ENCODE results near the gene TMOD4.

TMOD4 gene

DNA sequence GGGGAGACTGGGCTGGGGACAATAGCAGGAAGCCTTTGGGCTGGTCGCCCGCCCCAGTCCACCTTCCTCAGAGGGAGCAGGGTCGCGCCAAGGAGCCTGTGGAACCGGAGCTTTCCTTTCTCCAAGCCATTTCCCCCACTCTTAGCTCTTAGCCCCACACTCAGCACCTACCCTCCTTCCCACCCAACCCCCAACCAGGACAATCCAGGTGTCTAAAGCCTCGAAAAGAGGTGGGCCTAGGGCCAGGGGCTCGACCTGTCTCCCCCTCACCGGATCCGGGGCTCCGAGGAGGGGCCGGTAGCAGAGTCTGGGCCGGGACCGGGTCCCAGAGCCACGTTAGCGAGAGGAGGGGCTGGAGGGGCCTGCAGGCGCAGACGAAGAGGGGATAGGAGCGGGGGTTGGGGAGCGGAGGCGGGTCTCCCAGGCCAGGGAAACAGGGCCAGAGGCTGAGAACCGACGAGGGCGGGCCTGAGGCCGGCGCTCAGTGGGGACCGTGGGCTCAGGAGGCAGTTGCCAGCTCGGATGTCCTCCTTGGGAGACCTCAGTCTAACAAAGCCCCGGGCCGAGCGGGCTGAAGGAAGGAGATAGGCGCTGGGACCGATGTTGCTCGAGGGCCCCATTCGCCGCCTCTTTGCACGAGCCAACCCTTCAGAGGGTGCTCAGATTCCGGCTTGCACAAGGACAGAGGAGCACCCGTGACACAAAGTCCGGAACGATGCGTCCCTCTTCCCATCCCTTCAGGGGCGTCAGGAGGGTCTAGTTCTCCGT lies 30.3 kb downstream of the TMOD4 start:
- ChIA-PET CTCF (interaction anchor here (0.6 to 1.4 kb wide), 2 partner anchors 10 to 46 kb away, joined by 3 to 4 read pairs; no protein-coding TSS in a partner anchor), POLR2A (interaction anchor here (1.0 kb wide), 1 partner anchor 10 kb away, joined by 3 read pairs; no protein-coding TSS in a partner anchor)
- DNase-seq (ENCODE audit: extremely low spot score), result no peak
- TF ChIP-seq ZNF384 (IDR thresholded peaks at IDR 0.05) (no peak), FOXA1 (IDR thresholded peaks at IDR 0.05) (no peak), SP1 (IDR thresholded peaks at IDR 0.05) (no peak), NFRKB (IDR thresholded peaks at IDR 0.05) (no peak), FOXK2 (IDR thresholded peaks at IDR 0.05) (no peak), LEF1 (IDR thresholded peaks at IDR 0.05; ENCODE audit: borderline replicate concordance) (no peak), CTBP1 (IDR thresholded peaks at IDR 0.05; ENCODE audit: borderline replicate concordance) (no peak), ARNT (IDR thresholded peaks at IDR 0.05) (no peak), SUZ12 (IDR thresholded peaks at IDR 0.05) (no peak), TARDBP (IDR thresholded peaks at IDR 0.05) (no peak), BHLHE40 (IDR thresholded peaks at IDR 0.05; ENCODE audit: borderline replicate concordance) (no peak), HDGF (IDR thresholded peaks at IDR 0.05; ENCODE audit: borderline replicate concordance) (no peak), L3MBTL2 (conservative IDR thresholded peaks at IDR 0.05) (no peak), FOXM1 (IDR thresholded peaks at IDR 0.05; ENCODE audit: borderline replicate concordance) (no peak), ELF4 (IDR thresholded peaks at IDR 0.05) (no peak)
- TF ChIP-seq, protein P1, sequence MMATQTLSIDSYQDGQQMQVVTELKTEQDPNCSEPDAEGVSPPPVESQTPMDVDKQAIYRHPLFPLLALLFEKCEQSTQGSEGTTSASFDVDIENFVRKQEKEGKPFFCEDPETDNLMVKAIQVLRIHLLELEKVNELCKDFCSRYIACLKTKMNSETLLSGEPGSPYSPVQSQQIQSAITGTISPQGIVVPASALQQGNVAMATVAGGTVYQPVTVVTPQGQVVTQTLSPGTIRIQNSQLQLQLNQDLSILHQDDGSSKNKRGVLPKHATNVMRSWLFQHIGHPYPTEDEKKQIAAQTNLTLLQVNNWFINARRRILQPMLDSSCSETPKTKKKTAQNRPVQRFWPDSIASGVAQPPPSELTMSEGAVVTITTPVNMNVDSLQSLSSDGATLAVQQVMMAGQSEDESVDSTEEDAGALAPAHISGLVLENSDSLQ (IDR thresholded peaks at IDR 0.05), result no peak

DNA sequence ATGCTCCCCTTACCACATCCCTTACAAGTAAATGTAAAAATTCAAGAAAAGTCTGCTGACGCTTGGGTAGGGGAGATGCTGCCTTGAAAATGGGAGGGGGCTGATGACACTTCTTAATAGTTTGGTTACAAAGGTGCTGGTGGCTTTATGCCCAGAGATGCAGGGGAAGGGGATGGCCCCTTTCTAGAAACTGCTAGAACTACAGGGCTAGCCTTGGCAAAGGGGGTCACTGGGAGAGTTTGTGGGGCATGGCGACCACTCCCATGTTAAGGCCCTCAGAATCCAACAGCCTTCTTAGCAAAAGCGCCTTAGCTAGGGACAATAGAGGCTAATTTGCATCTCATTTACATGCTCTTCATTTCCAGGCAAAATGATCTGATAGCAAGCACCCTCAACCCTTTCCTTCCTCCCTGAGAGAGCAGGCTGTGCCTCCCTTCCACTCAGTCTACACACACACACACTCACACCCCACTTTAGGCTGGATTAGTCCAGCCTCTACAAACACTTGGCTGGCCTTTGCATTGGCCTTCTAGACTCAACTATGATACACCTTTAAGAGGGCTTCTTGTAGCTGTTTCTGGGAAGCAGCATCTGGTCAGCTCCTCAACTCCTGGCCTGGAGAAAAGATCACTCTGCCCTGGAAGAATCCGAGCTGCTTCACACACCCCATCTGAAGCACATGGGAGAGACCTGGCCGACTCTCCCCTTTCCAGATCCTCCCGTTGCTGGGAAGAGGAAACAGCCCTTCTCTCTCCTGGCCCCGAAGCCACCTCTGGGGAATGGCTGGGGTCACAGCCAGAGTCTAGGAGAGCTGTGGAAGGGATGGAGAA lies 31.1 kb downstream of the TMOD4 start:
- ChIA-PET CTCF (interaction anchor here (0.8 to 1.4 kb wide), 2 partner anchors 11 to 45 kb away, joined by 3 to 4 read pairs; no protein-coding TSS in a partner anchor), POLR2A (interaction anchor here (1.0 kb wide), 1 partner anchor 9 kb away, joined by 3 read pairs; no protein-coding TSS in a partner anchor)
- DNase-seq (ENCODE audit: extremely low spot score), result no peak
- TF ChIP-seq CTBP1 (IDR thresholded peaks at IDR 0.05; ENCODE audit: borderline replicate concordance), result no peak
- no peak for TF ChIP-seq ARNT (IDR thresholded peaks at IDR 0.05)
- TF ChIP-seq FOXA1 (IDR thresholded peaks at IDR 0.05), result no peak
- TF ChIP-seq ELF4 (IDR thresholded peaks at IDR 0.05), result no peak
- TF ChIP-seq, protein P1 (IDR thresholded peaks at IDR 0.05), result no peak
- TF ChIP-seq LEF1 (IDR thresholded peaks at IDR 0.05; ENCODE audit: borderline replicate concordance), result no peak
- no peak for TF ChIP-seq HDGF (IDR thresholded peaks at IDR 0.05; ENCODE audit: borderline replicate concordance)
- no peak for TF ChIP-seq ZNF384 (IDR thresholded peaks at IDR 0.05)
- no peak for TF ChIP-seq SP1 (IDR thresholded peaks at IDR 0.05)
- no peak for TF ChIP-seq L3MBTL2 (conservative IDR thresholded peaks at IDR 0.05)
- TF ChIP-seq TARDBP (IDR thresholded peaks at IDR 0.05), result no peak
- no peak for TF ChIP-seq SUZ12 (IDR thresholded peaks at IDR 0.05)
- TF ChIP-seq NFRKB (IDR thresholded peaks at IDR 0.05), result no peak
- no peak for TF ChIP-seq FOXM1 (IDR thresholded peaks at IDR 0.05; ENCODE audit: borderline replicate concordance)
- no peak for TF ChIP-seq BHLHE40 (IDR thresholded peaks at IDR 0.05; ENCODE audit: borderline replicate concordance)

DNA sequence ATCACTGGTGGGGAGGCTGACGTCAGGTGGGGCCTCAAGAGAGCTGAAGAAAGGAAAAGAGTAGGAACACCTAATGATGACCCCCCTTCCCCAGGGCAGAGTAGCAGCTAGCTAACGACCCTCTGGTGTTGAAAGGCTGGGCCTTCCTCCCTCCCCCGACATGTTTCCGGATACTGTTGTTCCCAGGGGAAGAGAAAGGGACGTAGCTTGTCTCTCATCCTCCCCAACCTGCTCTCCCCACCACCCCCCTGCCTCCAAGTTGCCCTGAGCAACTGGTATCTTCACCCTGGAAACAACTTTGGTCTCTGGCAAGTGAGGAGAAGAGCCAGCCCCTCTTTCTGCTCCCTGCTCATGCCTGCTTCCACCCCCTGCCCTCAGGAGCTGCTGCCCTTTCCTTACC lies 31.8 kb downstream of the TMOD4 start:
- ChIA-PET CTCF (interaction anchor here (0.8 kb wide), 1 partner anchor 45 kb away, joined by 3 read pairs; no protein-coding TSS in a partner anchor), POLR2A (no interaction called here)
- DNase-seq (ENCODE audit: extremely low spot score), result no peak
- no peak for TF ChIP-seq CTBP1 (IDR thresholded peaks at IDR 0.05; ENCODE audit: borderline replicate concordance)
- no peak for TF ChIP-seq TARDBP (IDR thresholded peaks at IDR 0.05)
- no peak for TF ChIP-seq NFRKB (IDR thresholded peaks at IDR 0.05)
- TF ChIP-seq FOXA1 (IDR thresholded peaks at IDR 0.05), result no peak
- no peak for TF ChIP-seq BHLHE40 (IDR thresholded peaks at IDR 0.05; ENCODE audit: borderline replicate concordance)
- no peak for TF ChIP-seq SP1 (IDR thresholded peaks at IDR 0.05)
- TF ChIP-seq FOXK2 (IDR thresholded peaks at IDR 0.05), result no peak
- TF ChIP-seq ELF4 (IDR thresholded peaks at IDR 0.05), result no peak
- TF ChIP-seq ARNT (IDR thresholded peaks at IDR 0.05), result no peak
- no peak for TF ChIP-seq LEF1 (IDR thresholded peaks at IDR 0.05; ENCODE audit: borderline replicate concordance)
- TF ChIP-seq ZNF384 (IDR thresholded peaks at IDR 0.05), result no peak
- TF ChIP-seq HDGF (IDR thresholded peaks at IDR 0.05; ENCODE audit: borderline replicate concordance), result no peak
- no peak for TF ChIP-seq SUZ12 (IDR thresholded peaks at IDR 0.05)

DNA sequence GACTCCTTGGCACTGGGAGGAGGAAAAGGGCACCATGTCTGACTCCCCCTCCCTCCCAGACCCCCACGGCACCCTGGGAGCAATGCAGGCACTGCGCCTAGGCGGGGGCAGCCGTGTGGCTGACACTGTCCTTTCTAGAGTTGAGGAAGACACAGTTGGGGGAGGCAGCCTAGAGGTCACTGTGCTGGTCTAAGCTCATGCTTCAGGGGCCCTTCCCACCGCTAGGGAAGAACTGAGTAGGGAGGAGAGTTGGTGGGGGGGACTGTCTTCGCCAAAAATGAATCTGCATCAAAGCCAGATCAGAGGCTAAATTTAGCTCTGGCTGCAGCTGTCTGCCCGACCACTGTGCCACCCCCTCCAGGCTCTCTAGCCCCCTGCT lies 32.7 kb downstream of the TMOD4 start:
- ChIA-PET POLR2A (no interaction called here), CTCF (interaction anchor here (0.6 kb wide), 1 partner anchor 13 kb away, joined by 4 read pairs; no protein-coding TSS in a partner anchor)
- no peak for DNase-seq (ENCODE audit: extremely low spot score)
- no peak for TF ChIP-seq HDGF (IDR thresholded peaks at IDR 0.05; ENCODE audit: borderline replicate concordance)
- TF ChIP-seq SUZ12 (IDR thresholded peaks at IDR 0.05), result no peak
- TF ChIP-seq CTBP1 (IDR thresholded peaks at IDR 0.05; ENCODE audit: borderline replicate concordance), result no peak
- no peak for TF ChIP-seq NFRKB (IDR thresholded peaks at IDR 0.05)
- no peak for TF ChIP-seq LEF1 (IDR thresholded peaks at IDR 0.05; ENCODE audit: borderline replicate concordance)
- TF ChIP-seq ZNF384 (IDR thresholded peaks at IDR 0.05), result no peak
- TF ChIP-seq, protein P1 (IDR thresholded peaks at IDR 0.05), result no peak
- no peak for TF ChIP-seq ELF4 (IDR thresholded peaks at IDR 0.05)
- TF ChIP-seq TARDBP (IDR thresholded peaks at IDR 0.05), result no peak
- no peak for TF ChIP-seq SP1 (IDR thresholded peaks at IDR 0.05)
- no peak for TF ChIP-seq FOXM1 (IDR thresholded peaks at IDR 0.05; ENCODE audit: borderline replicate concordance)
- no peak for TF ChIP-seq ARNT (IDR thresholded peaks at IDR 0.05)
- no peak for TF ChIP-seq FOXK2 (IDR thresholded peaks at IDR 0.05)
- no peak for TF ChIP-seq FOXA1 (IDR thresholded peaks at IDR 0.05)
- no peak for TF ChIP-seq BHLHE40 (IDR thresholded peaks at IDR 0.05; ENCODE audit: borderline replicate concordance)
- no peak for TF ChIP-seq L3MBTL2 (conservative IDR thresholded peaks at IDR 0.05)
